Measurements from ENCODE around the gene FCAMR. TPM values are rescaled to one million over a fixed set of nuclear protein-coding genes. Genes with fewer than 3 reads are reported as not detected.

Gene FCAMR
- polyA plus RNA-seq, 1 donor (not counting 4 experiments of a cell fraction or from before 2014, with no cell fraction given): not detected

DNA sequence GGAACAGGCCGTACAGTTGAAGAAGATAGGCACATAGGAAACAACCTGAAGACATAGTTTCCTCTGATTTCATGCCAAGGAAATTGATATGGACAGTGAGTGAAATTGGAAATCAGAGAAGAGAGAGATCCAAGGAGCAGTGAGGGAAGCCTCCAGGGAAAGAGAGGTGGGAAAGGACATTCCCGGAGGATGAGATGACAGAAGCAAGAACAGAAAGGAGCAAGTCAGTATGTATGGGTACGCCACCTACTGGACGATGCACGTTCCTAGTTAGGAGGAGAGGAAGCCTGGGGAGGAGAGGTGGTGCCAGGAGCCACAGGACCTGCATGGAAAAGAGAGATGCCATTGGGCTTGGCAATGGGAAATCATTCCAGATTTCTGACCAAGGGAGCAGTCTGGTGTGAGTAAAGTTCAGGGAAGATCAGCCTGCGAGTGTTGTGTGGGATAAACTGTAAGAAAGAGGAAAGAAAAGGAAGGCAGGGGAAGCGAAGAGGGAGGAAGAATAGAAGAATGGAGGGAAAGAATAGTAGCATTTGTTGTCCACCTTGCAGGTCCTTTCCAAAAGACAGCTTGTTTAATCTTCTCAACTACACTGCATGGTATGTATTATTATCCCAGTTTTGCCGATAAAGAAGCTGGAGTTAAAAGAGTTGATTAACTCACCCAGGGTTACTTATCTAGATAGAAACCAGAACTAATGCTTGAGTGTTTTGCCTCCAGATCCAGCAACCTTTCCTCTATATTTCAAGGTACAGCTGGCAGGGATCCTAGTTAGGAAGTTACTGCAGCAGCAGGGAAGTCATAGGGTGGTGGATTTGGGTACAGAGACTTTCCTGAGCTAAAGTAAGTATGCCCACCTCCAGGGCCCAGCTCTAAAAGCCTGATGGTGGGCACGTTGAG, 34.9 kb upstream of the FCAMR start:
- DNase-seq (ENCODE audit: low read depth, low spot score): no peak
- peak; percentile 78 for FAIRE-seq
- dilution Hi-C loops (cut with MboI; ENCODE audit: extremely low pct_ligation_motif_present, low sequenced_read_pairs): no loop called here
- no peaks in the 10 kb centered on the region for H3K9me1 ChIP-seq (ENCODE audit: control insufficient read depth, extremely low read depth, insufficient read depth, low read length)
- H3K36me3 ChIP-seq (ENCODE audit: control insufficient read depth in 2 of 2, extremely low read depth in 1 of 2, insufficient read depth in 2 of 2, low read length in 2 of 2): no peaks in the 10 kb centered on the region
- no peak overlapping the region for H3K4me3 ChIP-seq (ENCODE audit: control insufficient read depth in 2 of 3, extremely low read depth in 1 of 3, insufficient read depth in 2 of 3, low read depth in 1 of 3, low read length in 3 of 3)
- H3K79me2 ChIP-seq (ENCODE audit: control insufficient read depth, insufficient read depth, low read length): no peaks in the 10 kb centered on the region
- no peak overlapping the region for H3K4me2 ChIP-seq (ENCODE audit: control insufficient read depth, extremely low read depth, insufficient read depth, low read depth, low read length)
- no peak overlapping the region for H3K9ac ChIP-seq (ENCODE audit: control insufficient read depth, extremely low read depth, insufficient read depth, low read length)
- no peaks in the 10 kb centered on the region for H3K27me3 ChIP-seq (ENCODE audit: control insufficient read depth, extremely low read depth, insufficient read depth, low read length)
- H3K27ac ChIP-seq (ENCODE audit: control insufficient read depth, insufficient read depth, low read length): peak overlapping the region; percentile 97
- no peaks in the 10 kb centered on the region for H4K20me1 ChIP-seq (ENCODE audit: control insufficient read depth, extremely low read depth, insufficient read depth, low read length)
- peaks cover 3% of the 10 kb centered on the region for H3K9me3 ChIP-seq (ENCODE audit: control insufficient read depth, low read depth, low read length)
- H2AFZ ChIP-seq (ENCODE audit: control insufficient read depth, low read length): peak overlapping the region; percentile 35
- TF ChIP-seq, protein P1, sequence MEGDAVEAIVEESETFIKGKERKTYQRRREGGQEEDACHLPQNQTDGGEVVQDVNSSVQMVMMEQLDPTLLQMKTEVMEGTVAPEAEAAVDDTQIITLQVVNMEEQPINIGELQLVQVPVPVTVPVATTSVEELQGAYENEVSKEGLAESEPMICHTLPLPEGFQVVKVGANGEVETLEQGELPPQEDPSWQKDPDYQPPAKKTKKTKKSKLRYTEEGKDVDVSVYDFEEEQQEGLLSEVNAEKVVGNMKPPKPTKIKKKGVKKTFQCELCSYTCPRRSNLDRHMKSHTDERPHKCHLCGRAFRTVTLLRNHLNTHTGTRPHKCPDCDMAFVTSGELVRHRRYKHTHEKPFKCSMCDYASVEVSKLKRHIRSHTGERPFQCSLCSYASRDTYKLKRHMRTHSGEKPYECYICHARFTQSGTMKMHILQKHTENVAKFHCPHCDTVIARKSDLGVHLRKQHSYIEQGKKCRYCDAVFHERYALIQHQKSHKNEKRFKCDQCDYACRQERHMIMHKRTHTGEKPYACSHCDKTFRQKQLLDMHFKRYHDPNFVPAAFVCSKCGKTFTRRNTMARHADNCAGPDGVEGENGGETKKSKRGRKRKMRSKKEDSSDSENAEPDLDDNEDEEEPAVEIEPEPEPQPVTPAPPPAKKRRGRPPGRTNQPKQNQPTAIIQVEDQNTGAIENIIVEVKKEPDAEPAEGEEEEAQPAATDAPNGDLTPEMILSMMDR (optimal IDR thresholded peaks at IDR 0.05 in 1 of 3, IDR thresholded peaks at IDR 0.05 in 1 of 3, conservative IDR thresholded peaks at IDR 0.05 in 1 of 3; ENCODE audit: extremely low read depth in 1 of 3, insufficient read depth in 2 of 3, low read length in 3 of 3): peak; percentile 88 to 98 (median 96)
- no peak for TF ChIP-seq EZH2 (IDR thresholded peaks at IDR 0.05; ENCODE audit: low read length)
- peaks cover 65% of the 10 kb centered on the region for H3K4me1 ChIP-seq (ENCODE audit: control insufficient read depth, extremely low read depth, insufficient read depth, low read length)

DNA sequence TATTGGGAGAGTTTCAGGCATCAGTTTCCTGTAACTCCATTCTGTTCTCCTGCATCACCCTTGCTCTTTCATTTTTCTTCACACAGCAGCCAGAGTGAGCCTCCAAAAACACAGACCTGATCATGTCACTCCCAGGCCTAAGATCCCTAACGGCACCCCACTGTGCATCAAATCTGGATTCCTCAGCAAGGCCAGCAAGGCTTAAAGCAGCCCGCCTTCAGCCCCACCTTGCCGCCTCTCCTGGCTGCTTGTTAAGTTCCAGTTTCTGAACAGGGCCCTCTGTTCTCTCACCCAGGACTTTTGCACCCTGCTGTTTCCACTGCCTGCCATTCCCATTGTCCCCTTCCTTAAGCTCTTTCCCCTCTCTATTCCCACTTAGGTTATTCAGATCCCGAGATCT, 33.0 kb upstream of the FCAMR start:
- no peaks in the 10 kb centered on the region for H3K36me3 ChIP-seq (ENCODE audit: control insufficient read depth in 2 of 2, extremely low read depth in 1 of 2, insufficient read depth in 2 of 2, low read length in 2 of 2)
- no peak for TF ChIP-seq EZH2 (IDR thresholded peaks at IDR 0.05; ENCODE audit: low read length)
- TF ChIP-seq, protein P1 (optimal IDR thresholded peaks at IDR 0.05 in 1 of 3, IDR thresholded peaks at IDR 0.05 in 1 of 3, conservative IDR thresholded peaks at IDR 0.05 in 1 of 3; ENCODE audit: extremely low read depth in 1 of 3, insufficient read depth in 2 of 3, low read length in 3 of 3): no peak
- peak overlapping the region; percentile 58 for H2AFZ ChIP-seq (ENCODE audit: control insufficient read depth, low read length)
- H3K9me1 ChIP-seq (ENCODE audit: control insufficient read depth, extremely low read depth, insufficient read depth, low read length): no peaks in the 10 kb centered on the region
- FAIRE-seq (no peak), DNase-seq (ENCODE audit: low read depth, low spot score) (no peak)
- H3K27ac ChIP-seq (ENCODE audit: control insufficient read depth, insufficient read depth, low read length): peak overlapping the region; percentile 58
- H3K79me2 ChIP-seq (ENCODE audit: control insufficient read depth, insufficient read depth, low read length): no peaks in the 10 kb centered on the region
- no peaks in the 10 kb centered on the region for H3K27me3 ChIP-seq (ENCODE audit: control insufficient read depth, extremely low read depth, insufficient read depth, low read length)
- H4K20me1 ChIP-seq (ENCODE audit: control insufficient read depth, extremely low read depth, insufficient read depth, low read length): no peaks in the 10 kb centered on the region
- dilution Hi-C loops (cut with MboI; ENCODE audit: extremely low pct_ligation_motif_present, low sequenced_read_pairs): no loop called here
- H3K4me3 ChIP-seq (ENCODE audit: control insufficient read depth in 2 of 3, extremely low read depth in 1 of 3, insufficient read depth in 2 of 3, low read depth in 1 of 3, low read length in 3 of 3): no peak overlapping the region
- peaks cover under 1% of the 10 kb centered on the region for H3K9me3 ChIP-seq (ENCODE audit: control insufficient read depth, low read depth, low read length)
- peaks cover 63% of the 10 kb centered on the region for H3K4me1 ChIP-seq (ENCODE audit: control insufficient read depth, extremely low read depth, insufficient read depth, low read length)
- H3K4me2 ChIP-seq (ENCODE audit: control insufficient read depth, extremely low read depth, insufficient read depth, low read depth, low read length): peak overlapping the region; percentile 53
- no peak overlapping the region for H3K9ac ChIP-seq (ENCODE audit: control insufficient read depth, extremely low read depth, insufficient read depth, low read length)

All from keratinocyte (primary cell).